ENCODE data around the gene POM121L2. TPM values are rescaled to one million over a fixed set of nuclear protein-coding genes. Genes with fewer than 3 reads are reported as not detected.
A peak's percentile ranks its signal among the peaks of the same experiment; 100 is the strongest.

The POM121L2 gene
- total RNA-seq, 4 donors from 2014 or later, result not detected

DNA sequence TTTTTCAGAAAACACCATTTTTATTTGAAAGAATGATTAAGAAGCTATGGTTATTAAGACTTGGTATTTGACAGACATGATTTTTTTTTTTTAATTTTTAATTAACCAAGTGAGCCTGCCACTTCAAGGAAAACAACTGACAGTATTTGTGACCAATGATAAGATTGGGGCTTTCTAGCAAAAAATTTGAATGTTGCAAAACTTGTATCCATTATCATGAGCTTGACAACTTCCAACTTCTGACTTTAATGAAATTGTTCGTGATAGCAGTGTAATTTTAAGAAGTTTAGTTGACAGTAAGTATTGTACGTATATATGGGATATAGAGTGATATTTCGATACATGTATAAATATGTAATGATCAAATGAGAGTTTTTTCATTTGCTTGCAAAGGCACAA lies 21.6 kb upstream of the POM121L2 start:
- H3K27me3 ChIP-seq, result no peaks in the 10 kb centered on the region
- no peak overlapping the region for H3K27ac ChIP-seq
- no peak overlapping the region for H3K4me3 ChIP-seq
- no peaks in the 10 kb centered on the region for H3K4me1 ChIP-seq
- H3K36me3 ChIP-seq, result no peaks in the 10 kb centered on the region
- no peaks in the 10 kb centered on the region for H3K9me3 ChIP-seq
- TF ChIP-seq POLR2A (IDR thresholded peaks at IDR 0.05), result no peak
- TF ChIP-seq, protein P1, sequence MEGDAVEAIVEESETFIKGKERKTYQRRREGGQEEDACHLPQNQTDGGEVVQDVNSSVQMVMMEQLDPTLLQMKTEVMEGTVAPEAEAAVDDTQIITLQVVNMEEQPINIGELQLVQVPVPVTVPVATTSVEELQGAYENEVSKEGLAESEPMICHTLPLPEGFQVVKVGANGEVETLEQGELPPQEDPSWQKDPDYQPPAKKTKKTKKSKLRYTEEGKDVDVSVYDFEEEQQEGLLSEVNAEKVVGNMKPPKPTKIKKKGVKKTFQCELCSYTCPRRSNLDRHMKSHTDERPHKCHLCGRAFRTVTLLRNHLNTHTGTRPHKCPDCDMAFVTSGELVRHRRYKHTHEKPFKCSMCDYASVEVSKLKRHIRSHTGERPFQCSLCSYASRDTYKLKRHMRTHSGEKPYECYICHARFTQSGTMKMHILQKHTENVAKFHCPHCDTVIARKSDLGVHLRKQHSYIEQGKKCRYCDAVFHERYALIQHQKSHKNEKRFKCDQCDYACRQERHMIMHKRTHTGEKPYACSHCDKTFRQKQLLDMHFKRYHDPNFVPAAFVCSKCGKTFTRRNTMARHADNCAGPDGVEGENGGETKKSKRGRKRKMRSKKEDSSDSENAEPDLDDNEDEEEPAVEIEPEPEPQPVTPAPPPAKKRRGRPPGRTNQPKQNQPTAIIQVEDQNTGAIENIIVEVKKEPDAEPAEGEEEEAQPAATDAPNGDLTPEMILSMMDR (IDR thresholded peaks at IDR 0.05), result no peak
- DNase-seq, result no peak

DNA sequence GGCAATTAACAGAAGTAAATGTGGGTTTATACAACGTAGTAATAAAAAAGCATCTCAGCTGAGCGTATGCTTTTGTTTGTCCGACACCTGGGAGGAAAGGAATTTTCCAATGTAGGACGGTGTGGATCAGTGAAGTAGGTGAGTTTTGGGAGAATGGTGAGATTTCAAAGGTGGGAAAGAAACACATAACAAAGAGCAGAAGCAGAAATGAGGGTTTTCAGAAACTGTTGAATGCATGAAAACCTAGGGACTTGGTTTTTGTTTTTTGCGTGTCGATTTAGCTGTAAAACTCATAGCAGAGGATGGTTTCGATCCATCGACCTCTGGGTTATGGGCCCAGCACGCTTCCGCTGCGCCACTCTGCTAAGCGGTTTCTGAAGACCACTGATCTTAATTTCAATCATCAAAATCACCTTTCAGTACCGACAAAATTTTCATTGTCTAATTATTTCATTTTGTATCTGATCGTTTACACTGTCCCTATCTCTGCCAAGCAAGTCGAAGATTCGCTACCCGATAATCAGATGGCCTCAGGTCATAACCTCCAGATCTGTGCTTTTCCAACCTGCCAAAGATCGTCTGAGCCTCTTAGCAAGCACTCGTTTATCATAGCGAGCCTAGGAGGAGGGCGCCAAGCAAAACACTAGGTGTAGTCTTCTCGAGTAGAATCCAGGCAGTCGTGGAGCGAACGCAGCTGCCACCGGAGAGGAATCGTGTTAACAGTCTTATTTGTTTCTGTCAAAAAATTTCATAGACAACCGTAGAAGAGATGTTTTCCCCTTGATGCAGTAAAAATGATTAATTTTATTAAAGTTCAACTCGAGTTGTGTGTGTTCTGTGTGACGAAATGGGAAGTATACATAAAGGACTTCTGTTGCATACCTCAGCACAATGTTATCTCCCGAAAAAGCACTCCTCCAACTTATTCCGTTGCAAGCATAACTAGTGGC lies 20.9 kb upstream of the POM121L2 start:
- no peaks in the 10 kb centered on the region for H3K4me1 ChIP-seq
- H3K9me3 ChIP-seq, result no peaks in the 10 kb centered on the region
- TF ChIP-seq, protein P1 (IDR thresholded peaks at IDR 0.05), result no peak
- no peak for TF ChIP-seq POLR2A (IDR thresholded peaks at IDR 0.05)
- no peak overlapping the region for H3K27ac ChIP-seq
- DNase-seq, result no peak
- H3K4me3 ChIP-seq, result peak overlapping the region in 3 of 4 donors; percentile 2 to 26 (median 7)
- H3K27me3 ChIP-seq, result no peaks in the 10 kb centered on the region
- no peaks in the 10 kb centered on the region for H3K36me3 ChIP-seq

DNA sequence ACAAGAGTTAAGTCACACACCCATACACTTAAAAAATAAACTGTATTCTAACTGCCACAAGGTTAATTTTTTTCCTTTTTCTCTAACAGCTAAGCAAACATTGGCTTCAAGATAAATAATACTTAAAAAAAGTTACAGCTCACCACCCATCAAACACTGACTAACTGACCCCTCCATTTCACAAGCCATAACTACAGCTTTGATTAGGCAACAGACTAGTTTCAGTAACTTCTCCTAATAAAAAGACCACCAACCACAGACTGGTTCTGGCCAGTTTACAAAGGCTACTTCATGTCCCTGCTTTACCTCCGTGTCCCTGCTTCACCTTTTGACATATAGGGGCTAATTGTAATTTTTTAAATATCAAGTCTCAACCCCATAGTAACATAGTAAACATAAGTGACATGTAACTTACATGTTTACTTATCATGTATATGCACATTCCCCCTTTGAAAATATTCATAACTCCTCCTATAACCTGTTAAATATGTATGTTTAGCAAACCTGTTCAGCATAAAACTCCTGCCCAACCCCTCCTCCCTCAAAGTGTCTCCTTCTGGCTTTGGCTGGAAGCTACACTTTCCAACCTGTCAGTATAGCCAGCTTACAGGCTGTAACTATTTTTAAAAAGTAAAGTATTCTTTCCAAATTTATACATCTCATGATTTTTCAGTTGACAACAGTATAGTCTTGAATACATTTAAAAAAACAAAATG lies 15.1 kb upstream of the POM121L2 start:
- Histone ChIP-seq H3K4me3 (no peak overlapping the region), H3K27ac (no peak overlapping the region), H3K27me3 (no peaks in the 10 kb centered on the region), H3K9me3 (no peaks in the 10 kb centered on the region), H3K36me3 (no peaks in the 10 kb centered on the region), H3K4me1 (no peaks in the 10 kb centered on the region)
- no peak for DNase-seq
- TF ChIP-seq, protein P1 (IDR thresholded peaks at IDR 0.05), result no peak
- no peak for TF ChIP-seq POLR2A (IDR thresholded peaks at IDR 0.05)

DNA sequence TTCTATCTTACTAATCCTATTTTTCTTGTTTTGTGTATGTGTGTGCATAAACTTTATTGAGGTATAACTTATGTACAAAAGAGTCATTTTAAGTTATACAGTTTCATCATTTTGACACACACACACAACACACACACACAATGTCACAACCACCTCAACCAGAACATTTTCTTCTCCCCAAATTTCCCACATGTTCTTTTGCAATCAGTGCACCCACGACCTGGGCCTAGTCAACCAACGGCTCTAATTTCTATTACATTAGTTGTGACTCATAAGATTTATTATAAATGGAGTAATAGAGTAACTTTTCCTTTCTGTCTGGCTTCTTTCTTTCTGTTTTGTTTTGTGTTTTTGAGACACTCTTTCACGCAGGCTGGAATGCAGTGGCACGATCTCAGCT lies 9.8 kb upstream of the POM121L2 start:
- H3K4me1 ChIP-seq, result no peaks in the 10 kb centered on the region
- no peaks in the 10 kb centered on the region for H3K36me3 ChIP-seq
- H3K27me3 ChIP-seq, result no peaks in the 10 kb centered on the region
- H3K4me3 ChIP-seq, result no peak overlapping the region
- H3K9me3 ChIP-seq, result no peaks in the 10 kb centered on the region
- no peak for TF ChIP-seq POLR2A (IDR thresholded peaks at IDR 0.05)
- TF ChIP-seq, protein P1 (IDR thresholded peaks at IDR 0.05), result no peak
- DNase-seq, result no peak
- H3K27ac ChIP-seq, result no peak overlapping the region

DNA sequence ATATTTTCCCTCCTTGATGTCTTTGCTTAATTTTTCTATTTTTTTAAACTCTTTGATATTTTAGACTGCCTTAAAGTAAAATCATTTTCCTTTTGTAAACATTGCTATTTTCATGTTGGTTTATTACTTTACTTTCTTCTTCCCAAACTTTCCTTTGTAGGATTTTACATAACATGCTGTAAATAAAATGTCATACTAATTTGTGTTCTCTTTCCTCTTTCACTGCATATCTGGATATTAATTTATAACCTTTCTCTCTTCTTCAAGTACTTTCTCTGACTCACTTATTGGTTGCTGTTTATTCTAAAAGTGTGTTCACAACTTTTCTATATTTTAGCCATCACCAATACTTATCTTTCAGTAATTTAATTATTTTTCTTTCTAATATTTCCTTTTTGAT lies 9.3 kb upstream of the POM121L2 start:
- DNase-seq, result no peak
- TF ChIP-seq POLR2A (IDR thresholded peaks at IDR 0.05), result no peak
- TF ChIP-seq, protein P1 (IDR thresholded peaks at IDR 0.05), result no peak
- no peak overlapping the region for H3K27ac ChIP-seq
- no peaks in the 10 kb centered on the region for H3K36me3 ChIP-seq
- no peaks in the 10 kb centered on the region for H3K4me1 ChIP-seq
- H3K27me3 ChIP-seq, result no peaks in the 10 kb centered on the region
- no peak overlapping the region for H3K4me3 ChIP-seq
- no peaks in the 10 kb centered on the region for H3K9me3 ChIP-seq
